ENCODE results near the gene UBR2. TPM values are rescaled to one million over a fixed set of nuclear protein-coding genes. Genes with fewer than 3 reads are reported as not detected.
A peak's percentile ranks its signal among the peaks of the same experiment; 100 is the strongest.

The UBR2 gene
- total RNA-seq, 2 donors from 2014 or later: 18.6 to 27.8 TPM

DNA sequence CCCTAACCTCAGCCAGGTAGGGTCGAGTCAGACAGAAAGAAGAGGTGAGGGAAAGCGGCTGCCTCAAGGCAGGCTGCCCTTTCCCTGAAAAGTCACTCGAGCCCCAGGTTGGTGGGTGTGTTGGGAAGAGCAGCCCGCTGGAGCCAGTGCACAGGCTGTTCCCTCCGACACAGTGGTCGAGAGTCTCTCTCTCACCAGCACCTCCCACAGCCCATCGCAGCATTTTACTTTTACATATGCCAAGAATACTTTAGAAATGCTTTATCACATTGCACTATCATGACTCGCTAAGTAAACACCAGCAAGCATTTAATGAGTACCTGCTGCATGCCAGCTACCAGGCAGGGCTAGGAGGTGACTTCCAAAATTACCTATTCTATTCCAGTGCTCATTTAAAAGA, 156.9 kb downstream of the UBR2 start:
- no peaks in the 10 kb centered on the region for H3K36me3 ChIP-seq
- TF ChIP-seq, protein P1, sequence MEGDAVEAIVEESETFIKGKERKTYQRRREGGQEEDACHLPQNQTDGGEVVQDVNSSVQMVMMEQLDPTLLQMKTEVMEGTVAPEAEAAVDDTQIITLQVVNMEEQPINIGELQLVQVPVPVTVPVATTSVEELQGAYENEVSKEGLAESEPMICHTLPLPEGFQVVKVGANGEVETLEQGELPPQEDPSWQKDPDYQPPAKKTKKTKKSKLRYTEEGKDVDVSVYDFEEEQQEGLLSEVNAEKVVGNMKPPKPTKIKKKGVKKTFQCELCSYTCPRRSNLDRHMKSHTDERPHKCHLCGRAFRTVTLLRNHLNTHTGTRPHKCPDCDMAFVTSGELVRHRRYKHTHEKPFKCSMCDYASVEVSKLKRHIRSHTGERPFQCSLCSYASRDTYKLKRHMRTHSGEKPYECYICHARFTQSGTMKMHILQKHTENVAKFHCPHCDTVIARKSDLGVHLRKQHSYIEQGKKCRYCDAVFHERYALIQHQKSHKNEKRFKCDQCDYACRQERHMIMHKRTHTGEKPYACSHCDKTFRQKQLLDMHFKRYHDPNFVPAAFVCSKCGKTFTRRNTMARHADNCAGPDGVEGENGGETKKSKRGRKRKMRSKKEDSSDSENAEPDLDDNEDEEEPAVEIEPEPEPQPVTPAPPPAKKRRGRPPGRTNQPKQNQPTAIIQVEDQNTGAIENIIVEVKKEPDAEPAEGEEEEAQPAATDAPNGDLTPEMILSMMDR (IDR thresholded peaks at IDR 0.05): no peak
- no peak overlapping the region for H3K4me3 ChIP-seq
- DNase-seq (ENCODE audit: low spot score): no peak
- no peaks in the 10 kb centered on the region for H3K9me3 ChIP-seq
- H3K4me1 ChIP-seq: no peaks in the 10 kb centered on the region
- H3K27ac ChIP-seq: no peak overlapping the region
- H3K27me3 ChIP-seq: no peaks in the 10 kb centered on the region

DNA sequence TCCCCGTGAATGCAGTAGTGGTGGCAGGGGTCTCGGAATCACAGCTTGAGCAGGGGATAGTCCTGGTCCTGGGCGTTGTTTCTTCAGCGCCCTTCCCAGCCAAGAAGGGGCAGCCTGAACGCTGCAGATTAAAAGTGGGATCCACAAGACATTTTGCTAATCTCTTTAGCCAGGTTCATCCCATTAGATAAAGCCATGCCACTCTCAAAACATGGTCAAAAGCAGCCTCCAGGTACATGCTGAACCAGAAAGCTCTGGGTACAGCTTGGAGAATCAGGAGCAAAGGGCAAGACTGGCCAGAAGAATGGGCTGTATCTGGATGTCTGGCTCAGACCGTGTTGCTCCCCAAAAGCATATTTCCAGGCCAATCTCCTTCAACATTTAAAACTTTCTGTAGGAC, 158.7 kb downstream of the UBR2 start, which contains the start of gene PRPH2:
PRPH2 (minus strand) TSS at position 101 of the 400 bp plus-strand sequence. CDS start 263 bp downstream, outside the sequence.
- TF ChIP-seq, protein P1 (IDR thresholded peaks at IDR 0.05): no peak

DNA sequence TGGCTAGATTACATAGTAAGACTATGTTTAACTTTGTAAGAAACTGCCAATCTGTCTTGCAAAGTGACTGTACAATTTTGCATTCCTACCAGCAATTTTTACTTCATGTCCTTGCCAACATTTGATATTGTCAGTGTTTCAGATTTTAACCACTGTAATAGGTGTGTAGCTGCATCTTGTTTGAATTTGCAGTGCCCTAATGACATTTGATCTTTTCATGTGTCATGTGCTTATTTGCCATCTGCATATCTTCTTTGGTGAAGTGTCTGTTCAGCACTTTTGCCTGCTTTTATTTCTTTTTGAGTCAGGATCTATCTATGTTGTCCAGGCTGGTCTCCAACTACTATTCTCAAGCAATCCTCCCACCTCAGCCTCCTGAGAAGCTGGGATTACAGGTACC, 161.0 kb downstream of the UBR2 start:
- Histone ChIP-seq H3K4me3 (no peak overlapping the region), H3K27me3 (no peaks in the 10 kb centered on the region), H3K9me3 (no peaks in the 10 kb centered on the region), H3K27ac (no peak overlapping the region), H3K36me3 (no peaks in the 10 kb centered on the region), H3K4me1 (peaks cover 0 to 15% of the 10 kb centered on the region in 2 donors)
- DNase-seq (ENCODE audit: low spot score): no peak
- TF ChIP-seq, protein P1 (IDR thresholded peaks at IDR 0.05): no peak

More for the DNA sequence above, 158.7 kb downstream of the UBR2 start, which contains the start of gene PRPH2:
- H3K36me3 ChIP-seq: no peaks in the 10 kb centered on the region
- H3K27ac ChIP-seq: no peak within 1 kb of the TSS
- no peak for DNase-seq (ENCODE audit: low spot score)
- no peaks in the 10 kb centered on the region for H3K9me3 ChIP-seq
- H3K4me3 ChIP-seq: no peak within 1 kb of the TSS
- peaks cover 0 to 15% of the 10 kb centered on the region in 2 donors for H3K4me1 ChIP-seq
- H3K27me3 ChIP-seq: no peaks in the 10 kb centered on the region

DNA sequence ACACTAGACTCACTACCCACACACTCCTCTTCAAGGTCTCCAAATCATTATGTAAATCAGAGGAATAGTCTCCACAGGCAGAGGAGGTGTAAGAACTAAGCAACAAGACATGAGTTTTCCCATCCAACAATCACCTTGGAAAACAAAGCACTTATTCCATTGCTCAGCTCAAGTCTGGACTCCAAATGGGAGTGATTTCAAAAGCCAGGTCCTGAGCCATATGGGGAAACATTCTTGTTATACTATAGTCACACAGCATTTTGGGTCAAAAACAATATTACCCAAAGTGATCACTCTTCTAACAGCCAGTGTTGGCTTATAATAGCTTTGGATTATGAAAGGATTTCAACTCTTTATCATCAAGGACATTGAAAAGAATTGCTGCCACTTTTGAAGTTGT, 162.2 kb downstream of the UBR2 start:
- peak overlapping the region; percentile 77 to 80 for H3K27ac ChIP-seq

DNA sequence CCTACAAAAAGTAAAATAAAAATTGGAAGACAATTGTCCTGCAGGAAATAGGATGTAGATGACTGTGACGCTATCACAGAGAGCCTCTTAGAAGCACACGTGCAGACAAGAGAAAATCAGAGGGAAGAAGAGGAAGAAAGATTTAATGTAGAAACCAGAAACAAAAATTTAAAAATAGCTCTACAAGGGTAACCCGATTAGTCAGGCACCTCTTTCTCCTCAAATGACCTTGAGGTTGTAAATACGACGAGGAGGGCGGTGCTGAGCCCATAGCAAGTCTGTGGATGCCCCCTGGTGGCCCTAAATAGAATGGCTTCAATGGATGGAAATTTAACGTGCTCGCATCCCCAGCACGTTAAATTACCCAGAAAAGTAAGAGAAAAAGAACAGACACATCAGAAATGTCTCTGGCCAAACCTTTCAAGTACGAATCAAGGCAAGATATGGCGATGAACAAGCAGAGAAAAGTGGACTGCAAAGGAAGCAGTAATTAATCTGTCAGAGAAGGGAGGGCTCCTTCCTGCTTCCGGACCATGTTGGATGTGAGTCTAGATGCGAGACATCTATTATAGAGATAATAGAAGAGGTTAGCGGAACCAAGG, 162.8 kb downstream of the UBR2 start:
- Histone ChIP-seq H3K9me3 (no peaks in the 10 kb centered on the region), H3K36me3 (no peaks in the 10 kb centered on the region), H3K4me3 (peak overlapping the region; percentile 36 to 60), H3K27ac (peak overlapping the region; percentile 77 to 80), H3K4me1 (peaks cover 0 to 15% of the 10 kb centered on the region in 2 donors), H3K27me3 (no peaks in the 10 kb centered on the region)
- TF ChIP-seq, protein P1 (IDR thresholded peaks at IDR 0.05): peak; percentile 82 to 93
- peak; percentile 79 for DNase-seq (ENCODE audit: low spot score)

More for the DNA sequence above, 162.2 kb downstream of the UBR2 start:
- no peaks in the 10 kb centered on the region for H3K27me3 ChIP-seq
- TF ChIP-seq, protein P1 (IDR thresholded peaks at IDR 0.05): no peak
- no peak for DNase-seq (ENCODE audit: low spot score)
- no peaks in the 10 kb centered on the region for H3K36me3 ChIP-seq
- no peak overlapping the region for H3K4me3 ChIP-seq
- peaks cover 0 to 15% of the 10 kb centered on the region in 2 donors for H3K4me1 ChIP-seq
- H3K9me3 ChIP-seq: no peaks in the 10 kb centered on the region

All from right atrium auricular region (tissue), 2 donors.